Prostate gland (tissue), 2 donors: ENCODE results near the gene TNNI3K.

Source experiments
- POLR2A ChIP-seq: fragments of 450-650 bp; IDR thresholded peaks from one replicate; pipeline ENCODE4 v1.6.1; 2016; ENCODE audit warnings: antibody characterized with exemption, mild to moderate bottlenecking
- POLR2AphosphoS5 ChIP-seq: sonication (generic); formaldehyde crosslinking; IDR thresholded peaks from one replicate; pipeline ENCODE4 v1.6.1; 2017; ENCODE audit warnings: antibody characterized with exemption
- TF ChIP-seq, protein P1 (sequence below), 4 experiments: fragments of 200-600 bp in 2 of 4; fragments of 450-650 bp in 2 of 4; sonication (generic) in 2 of 4; IDR thresholded peaks; 1 replicate in 3 of 4; 2 replicates in 1 of 4; pipeline ENCODE4 v1.5.1; 2016 to 2019; ENCODE audit warnings: antibody characterized with exemption in 4 of 4, mild to moderate bottlenecking in 2 of 4, moderate library complexity in 2 of 4

DNA sequence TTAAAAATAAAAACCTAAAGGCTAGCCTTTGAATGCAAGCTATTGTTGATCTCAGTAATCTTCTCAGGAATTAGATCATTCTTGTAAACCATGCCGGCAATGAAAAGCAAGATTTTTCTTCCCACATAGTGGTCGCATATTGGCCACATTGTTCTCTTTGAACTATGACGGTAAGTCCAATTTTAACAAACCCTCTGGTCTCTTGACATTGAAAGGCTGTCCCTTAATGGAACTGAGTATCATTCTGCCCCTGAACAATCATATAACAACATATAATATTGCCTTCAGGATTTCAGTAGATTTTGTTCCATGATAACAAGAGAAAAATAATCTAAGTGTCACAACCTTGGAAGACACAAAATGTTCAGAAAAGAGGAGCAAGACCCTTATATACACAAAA lies 1.3 kb downstream of the TNNI3K start:
- TF ChIP-seq, protein P1, sequence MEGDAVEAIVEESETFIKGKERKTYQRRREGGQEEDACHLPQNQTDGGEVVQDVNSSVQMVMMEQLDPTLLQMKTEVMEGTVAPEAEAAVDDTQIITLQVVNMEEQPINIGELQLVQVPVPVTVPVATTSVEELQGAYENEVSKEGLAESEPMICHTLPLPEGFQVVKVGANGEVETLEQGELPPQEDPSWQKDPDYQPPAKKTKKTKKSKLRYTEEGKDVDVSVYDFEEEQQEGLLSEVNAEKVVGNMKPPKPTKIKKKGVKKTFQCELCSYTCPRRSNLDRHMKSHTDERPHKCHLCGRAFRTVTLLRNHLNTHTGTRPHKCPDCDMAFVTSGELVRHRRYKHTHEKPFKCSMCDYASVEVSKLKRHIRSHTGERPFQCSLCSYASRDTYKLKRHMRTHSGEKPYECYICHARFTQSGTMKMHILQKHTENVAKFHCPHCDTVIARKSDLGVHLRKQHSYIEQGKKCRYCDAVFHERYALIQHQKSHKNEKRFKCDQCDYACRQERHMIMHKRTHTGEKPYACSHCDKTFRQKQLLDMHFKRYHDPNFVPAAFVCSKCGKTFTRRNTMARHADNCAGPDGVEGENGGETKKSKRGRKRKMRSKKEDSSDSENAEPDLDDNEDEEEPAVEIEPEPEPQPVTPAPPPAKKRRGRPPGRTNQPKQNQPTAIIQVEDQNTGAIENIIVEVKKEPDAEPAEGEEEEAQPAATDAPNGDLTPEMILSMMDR (IDR thresholded peaks at IDR 0.05): no peak
- TF ChIP-seq POLR2A (no peak), POLR2AphosphoS5 (no peak)
